ENCODE data around the gene DAB2. TPM values are rescaled to one million over a fixed set of nuclear protein-coding genes. Genes with fewer than 3 reads are reported as not detected.

Gene DAB2
- total RNA-seq, 1 donor: 14.4 TPM

DNA sequence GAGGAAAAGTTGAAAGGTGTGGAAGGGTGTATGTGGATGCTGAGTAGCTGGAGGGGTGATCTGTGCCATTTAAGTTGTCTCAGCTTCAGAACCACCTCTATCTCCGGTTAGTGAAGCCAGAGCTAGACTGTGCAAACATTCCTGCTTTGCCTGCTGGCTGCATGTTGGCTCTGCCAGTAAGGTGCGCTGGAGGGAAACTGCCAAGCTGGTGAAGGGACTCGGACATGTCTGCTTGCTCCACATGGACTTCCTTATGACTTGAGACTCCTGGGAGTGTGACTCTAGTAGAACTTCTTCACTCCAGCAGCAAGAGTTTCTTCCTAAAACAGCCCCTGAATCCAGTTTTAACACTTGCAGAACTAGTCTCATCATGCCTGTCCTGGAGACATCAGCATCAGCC is 27.9 kb downstream of the DAB2 start:
- peaks cover 36% of the 10 kb centered on the region for H3K4me1 ChIP-seq (ENCODE audit: insufficient read depth, low read length)
- H3K4me3 ChIP-seq (ENCODE audit: low read length): no peak overlapping the region
- no peaks in the 10 kb centered on the region for H3K9me3 ChIP-seq (ENCODE audit: low read depth, low read length)
- H3K27me3 ChIP-seq (ENCODE audit: insufficient read depth, low read length): no peaks in the 10 kb centered on the region

DNA sequence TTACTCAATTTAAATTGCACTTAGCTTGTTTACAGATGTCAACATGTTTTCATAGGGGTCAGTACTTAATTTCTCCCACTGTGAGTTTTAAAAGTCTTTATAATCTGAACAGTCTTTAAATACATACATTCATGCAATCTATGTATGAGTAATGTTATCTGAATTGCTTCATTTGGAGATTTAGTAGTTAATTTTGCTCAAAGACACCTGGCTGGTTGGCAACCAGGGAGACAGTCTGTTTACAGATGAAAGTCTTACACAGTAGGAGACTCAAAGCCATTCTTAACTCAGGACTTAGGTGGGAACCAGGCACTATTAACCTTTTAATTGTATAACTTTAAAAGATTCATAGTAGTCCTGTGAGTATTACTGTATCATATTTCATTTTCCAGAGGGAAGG is 29.3 kb downstream of the DAB2 start:
- Histone ChIP-seq H3K4me3 (ENCODE audit: low read length) (no peak overlapping the region), H3K9me3 (ENCODE audit: low read depth, low read length) (no peaks in the 10 kb centered on the region), H3K27me3 (ENCODE audit: insufficient read depth, low read length) (no peaks in the 10 kb centered on the region), H3K4me1 (ENCODE audit: insufficient read depth, low read length) (peaks cover 28% of the 10 kb centered on the region)

DNA sequence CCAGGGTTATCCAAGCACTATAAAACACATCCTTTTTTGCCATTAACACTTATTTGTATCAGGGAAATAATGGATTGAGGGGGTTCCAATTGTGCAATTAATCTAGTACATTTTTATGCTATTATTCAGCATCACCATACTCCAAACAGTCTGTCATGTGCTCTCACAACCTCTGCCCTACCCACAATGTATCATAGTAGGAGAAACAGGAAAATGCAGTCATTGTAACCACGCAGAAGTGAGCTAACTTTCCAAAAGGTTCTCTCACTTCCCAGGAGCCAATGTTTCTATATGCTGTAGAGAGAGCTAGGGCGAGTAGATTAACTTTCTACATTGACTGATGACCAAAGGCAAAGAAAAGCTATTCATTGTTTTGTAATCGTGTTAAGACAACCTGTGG is 29.8 kb downstream of the DAB2 start:
- peaks cover 22% of the 10 kb centered on the region for H3K4me1 ChIP-seq (ENCODE audit: insufficient read depth, low read length)
- no peaks in the 10 kb centered on the region for H3K27me3 ChIP-seq (ENCODE audit: insufficient read depth, low read length)
- no peaks in the 10 kb centered on the region for H3K9me3 ChIP-seq (ENCODE audit: low read depth, low read length)
- no peak overlapping the region for H3K4me3 ChIP-seq (ENCODE audit: low read length)

DNA sequence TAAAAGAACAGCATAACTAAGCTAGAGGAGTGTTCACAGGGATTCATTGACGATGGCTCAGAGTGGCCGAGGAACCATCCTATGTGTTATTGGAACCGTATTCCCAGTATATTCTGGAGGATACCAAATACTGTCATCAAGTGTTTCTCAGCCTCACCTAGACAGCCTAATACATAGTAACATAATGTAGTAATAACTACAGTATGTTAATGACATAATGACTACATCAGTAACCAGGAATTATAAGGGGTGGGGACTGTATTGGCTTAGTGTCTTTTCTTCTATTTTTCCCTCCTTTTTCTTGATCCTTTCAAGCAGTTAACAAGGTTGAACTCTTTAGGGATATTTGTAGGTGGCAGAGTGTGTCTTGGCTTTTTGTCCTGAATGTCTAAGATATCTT is 33.8 kb downstream of the DAB2 start:
- H3K9me3 ChIP-seq (ENCODE audit: low read depth, low read length): no peaks in the 10 kb centered on the region
- H3K27me3 ChIP-seq (ENCODE audit: insufficient read depth, low read length): no peaks in the 10 kb centered on the region
- no peak overlapping the region for H3K4me3 ChIP-seq (ENCODE audit: low read length)
- no peaks in the 10 kb centered on the region for H3K4me1 ChIP-seq (ENCODE audit: insufficient read depth, low read length)

DNA sequence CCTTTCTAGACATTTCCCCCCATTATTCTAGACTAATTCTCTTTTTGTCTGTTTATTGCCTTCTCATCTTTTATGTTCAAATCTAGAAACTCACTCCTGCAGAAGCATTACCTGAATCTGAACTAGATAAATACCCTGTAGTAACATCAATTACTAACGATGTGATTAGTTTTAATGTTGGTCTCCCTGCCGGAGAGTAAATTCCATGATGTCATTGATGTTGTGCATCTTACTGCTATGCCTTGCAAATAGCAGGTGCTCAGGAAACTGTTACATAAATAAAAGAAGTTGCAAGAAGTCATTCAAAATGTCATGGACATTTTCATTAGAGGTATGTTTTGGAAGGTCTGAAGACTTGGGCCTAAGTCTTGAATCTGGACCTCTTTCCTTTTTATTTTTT is 37.5 kb downstream of the DAB2 start:
- H3K4me1 ChIP-seq (ENCODE audit: insufficient read depth, low read length): no peaks in the 10 kb centered on the region
- H3K4me3 ChIP-seq (ENCODE audit: low read length): no peak overlapping the region
- H3K9me3 ChIP-seq (ENCODE audit: low read depth, low read length): no peaks in the 10 kb centered on the region
- H3K27me3 ChIP-seq (ENCODE audit: insufficient read depth, low read length): no peaks in the 10 kb centered on the region

DNA sequence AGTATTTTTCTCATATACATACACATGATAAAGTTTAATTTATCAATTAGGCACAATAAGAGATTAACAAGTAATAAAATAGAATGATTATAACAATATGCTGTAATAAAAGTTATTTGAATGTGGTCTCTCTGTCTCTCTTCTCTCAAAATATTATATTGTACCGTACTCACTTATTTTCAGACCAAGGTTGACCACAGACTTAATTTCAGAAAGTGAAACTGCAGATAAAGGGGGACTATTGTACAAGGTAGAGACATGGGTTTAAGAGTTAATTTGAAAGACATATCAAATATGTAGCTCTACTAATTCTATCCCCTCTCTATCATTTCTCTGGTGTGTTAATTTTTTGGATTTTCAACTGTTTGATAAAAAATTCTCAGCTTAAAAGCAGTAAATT is 40.5 kb downstream of the DAB2 start:
- Histone ChIP-seq H3K4me3 (ENCODE audit: low read length) (no peak overlapping the region), H3K27me3 (ENCODE audit: insufficient read depth, low read length) (no peaks in the 10 kb centered on the region), H3K4me1 (ENCODE audit: insufficient read depth, low read length) (no peaks in the 10 kb centered on the region), H3K9me3 (ENCODE audit: low read depth, low read length) (no peaks in the 10 kb centered on the region)

DNA sequence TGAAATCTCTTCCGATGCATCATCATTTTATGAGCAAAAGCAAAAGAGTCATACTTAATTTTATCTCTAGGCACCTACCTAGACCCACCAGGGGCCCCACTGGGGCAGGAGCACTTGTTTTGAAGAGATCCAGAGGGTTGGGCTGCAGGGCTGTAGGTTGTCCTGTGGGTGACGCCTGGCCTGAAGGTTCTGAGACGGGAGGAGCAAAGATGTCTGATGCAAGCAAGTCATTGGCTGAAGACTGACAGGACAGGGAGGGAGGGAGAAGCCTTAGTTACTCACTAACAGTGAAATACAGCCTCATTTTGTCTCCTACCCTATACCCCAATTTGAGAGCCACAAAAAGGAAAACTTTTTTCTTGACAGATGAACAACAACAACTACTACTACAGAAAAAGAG is 43.4 kb downstream of the DAB2 start:
- H3K4me1 ChIP-seq (ENCODE audit: insufficient read depth, low read length): no peaks in the 10 kb centered on the region
- no peaks in the 10 kb centered on the region for H3K27me3 ChIP-seq (ENCODE audit: insufficient read depth, low read length)
- no peaks in the 10 kb centered on the region for H3K9me3 ChIP-seq (ENCODE audit: low read depth, low read length)
- H3K4me3 ChIP-seq (ENCODE audit: low read length): no peak overlapping the region

DNA sequence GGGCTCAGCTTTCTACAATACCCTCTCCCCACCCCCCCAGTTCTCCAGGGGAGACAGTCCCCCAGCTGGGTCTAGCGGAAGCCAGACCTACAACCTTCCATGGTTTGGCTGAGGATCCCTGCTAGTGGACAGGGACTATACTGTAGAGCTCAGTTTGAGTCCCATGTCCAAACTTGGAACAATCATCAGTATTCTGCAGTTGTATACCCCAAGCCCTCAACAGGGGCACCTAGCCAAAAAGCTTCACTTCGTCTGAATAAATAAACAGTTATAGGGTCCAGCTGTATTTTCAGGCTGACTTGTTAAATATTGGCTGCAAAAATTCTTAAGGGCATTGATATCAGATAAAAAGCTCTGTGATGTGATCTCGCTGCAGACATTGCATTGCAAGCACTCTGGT is 45.1 kb downstream of the DAB2 start:
- Histone ChIP-seq H3K4me1 (ENCODE audit: insufficient read depth, low read length) (no peaks in the 10 kb centered on the region), H3K27me3 (ENCODE audit: insufficient read depth, low read length) (no peaks in the 10 kb centered on the region), H3K9me3 (ENCODE audit: low read depth, low read length) (no peaks in the 10 kb centered on the region), H3K4me3 (ENCODE audit: low read length) (no peak overlapping the region)

DNA sequence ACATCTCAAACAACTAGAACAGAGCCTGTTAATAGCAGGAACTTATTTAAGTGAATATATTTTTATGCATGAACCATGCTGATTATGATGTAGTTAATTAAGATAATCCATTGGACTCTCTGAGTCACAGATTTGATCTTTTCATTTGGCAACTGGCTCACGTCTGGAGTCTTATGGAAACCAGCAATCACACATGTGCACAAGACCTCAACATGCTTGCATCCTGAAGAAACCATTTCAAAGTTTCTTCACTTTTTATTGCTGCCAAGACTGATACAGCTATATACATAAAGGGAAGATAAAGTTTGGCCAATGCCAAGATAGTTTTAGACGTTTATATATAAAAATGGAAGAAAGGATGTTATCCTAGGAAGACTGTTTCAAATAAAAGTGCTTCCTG is 47.2 kb downstream of the DAB2 start:
- no peak overlapping the region for H3K4me3 ChIP-seq (ENCODE audit: low read length)
- H3K9me3 ChIP-seq (ENCODE audit: low read depth, low read length): no peaks in the 10 kb centered on the region
- no peaks in the 10 kb centered on the region for H3K4me1 ChIP-seq (ENCODE audit: insufficient read depth, low read length)
- H3K27me3 ChIP-seq (ENCODE audit: insufficient read depth, low read length): no peaks in the 10 kb centered on the region

DNA sequence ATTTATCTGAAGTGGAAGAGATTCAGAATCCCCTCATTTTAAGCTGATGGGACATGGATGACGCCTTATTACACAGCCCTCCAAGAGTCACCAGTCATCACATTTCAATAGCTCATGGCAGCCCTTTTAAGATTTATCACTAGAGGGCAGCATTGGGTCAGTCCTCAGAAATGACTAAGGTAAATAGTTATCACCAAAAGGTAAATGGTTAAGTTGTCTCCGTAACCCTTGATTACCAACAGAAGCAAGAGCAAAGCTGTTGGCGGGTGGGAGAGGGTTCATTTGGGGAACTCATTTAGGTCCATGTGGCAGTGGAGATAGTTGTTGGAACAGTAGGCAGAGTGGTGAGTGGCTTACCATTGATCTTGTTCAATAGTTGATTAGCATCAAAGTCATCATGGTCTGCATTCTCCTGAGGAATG is 48.5 kb downstream of the DAB2 start:
- Histone ChIP-seq H3K4me1 (ENCODE audit: insufficient read depth, low read length) (no peaks in the 10 kb centered on the region), H3K4me3 (ENCODE audit: low read length) (no peak overlapping the region), H3K9me3 (ENCODE audit: low read depth, low read length) (no peaks in the 10 kb centered on the region), H3K27me3 (ENCODE audit: insufficient read depth, low read length) (no peaks in the 10 kb centered on the region)

DNA sequence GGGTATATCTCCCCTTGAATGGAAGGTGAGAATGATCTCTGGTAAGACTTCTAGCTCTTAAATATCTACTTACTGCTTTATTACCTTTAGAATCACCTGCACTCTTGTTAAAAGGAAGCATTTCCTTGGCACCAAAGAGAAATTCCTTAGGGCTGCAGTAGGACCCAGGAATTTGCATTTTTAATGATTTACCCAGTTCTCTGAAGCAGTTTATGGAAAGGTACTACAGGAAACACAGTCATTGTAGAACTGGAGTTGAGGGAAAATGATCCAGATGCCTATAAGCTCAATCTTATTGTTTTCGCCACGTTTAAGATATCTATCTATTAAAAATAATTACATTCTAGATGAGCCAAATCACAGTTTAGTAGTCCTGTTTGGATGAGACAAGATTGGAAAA is 51.0 kb downstream of the DAB2 start:
- H3K9me3 ChIP-seq (ENCODE audit: low read depth, low read length): no peaks in the 10 kb centered on the region
- H3K27me3 ChIP-seq (ENCODE audit: insufficient read depth, low read length): no peaks in the 10 kb centered on the region
- no peak overlapping the region for H3K4me3 ChIP-seq (ENCODE audit: low read length)
- H3K4me1 ChIP-seq (ENCODE audit: insufficient read depth, low read length): no peaks in the 10 kb centered on the region

DNA sequence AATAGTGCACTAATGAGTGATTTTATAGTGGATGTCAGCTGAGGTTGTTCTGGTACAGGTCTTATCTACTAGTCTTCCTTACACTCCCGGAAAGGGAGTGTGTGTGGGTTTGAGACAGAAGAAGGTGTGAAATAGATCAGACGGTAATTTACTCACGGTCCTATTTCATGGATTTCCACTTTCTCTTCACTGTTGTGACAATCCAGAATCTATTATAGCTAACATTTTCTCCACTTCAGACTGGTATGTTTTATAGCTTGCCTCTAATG is 53.5 kb downstream of the DAB2 start:
- H3K27me3 ChIP-seq (ENCODE audit: insufficient read depth, low read length): no peaks in the 10 kb centered on the region
- H3K4me3 ChIP-seq (ENCODE audit: low read length): no peak overlapping the region
- H3K4me1 ChIP-seq (ENCODE audit: insufficient read depth, low read length): no peaks in the 10 kb centered on the region
- H3K9me3 ChIP-seq (ENCODE audit: low read depth, low read length): no peaks in the 10 kb centered on the region

DNA sequence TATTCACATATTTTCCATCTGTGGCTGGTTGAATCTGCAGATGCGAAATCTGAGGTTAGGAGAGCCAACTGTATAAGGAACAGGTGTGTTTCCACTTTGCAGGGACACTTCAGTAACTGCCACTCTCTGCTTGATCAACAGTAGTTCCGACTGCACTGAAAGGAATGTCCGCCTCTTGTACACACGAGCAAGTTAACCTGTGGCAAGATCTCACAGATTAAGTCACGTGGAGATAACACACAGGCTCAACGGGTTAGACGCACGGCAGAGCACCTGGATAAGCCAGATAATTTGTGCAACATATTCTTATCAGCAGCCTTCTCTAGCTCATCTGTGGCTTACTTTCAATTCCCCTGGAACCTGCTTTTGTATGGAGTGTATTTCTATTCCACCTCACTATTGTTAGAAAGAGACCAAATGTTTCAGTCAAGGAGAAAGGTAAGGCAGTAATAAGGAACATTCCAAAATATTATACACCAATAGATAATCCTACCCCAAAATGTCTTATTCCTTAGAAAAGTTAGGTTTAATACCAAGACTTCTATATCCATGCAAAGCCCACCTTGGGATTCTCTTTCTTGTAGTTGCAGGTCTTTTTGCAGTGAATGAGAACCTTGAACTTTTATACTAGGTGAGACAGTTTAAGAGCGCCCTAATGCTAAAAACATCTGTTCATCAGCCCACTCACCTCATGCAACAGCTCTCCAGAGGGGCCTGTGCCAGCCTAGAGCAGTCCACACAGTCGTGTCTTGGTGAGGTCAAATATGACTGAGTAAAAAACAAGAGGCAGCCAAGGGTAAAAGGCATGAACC is 54.0 kb downstream of the DAB2 start:
- no peaks in the 10 kb centered on the region for H3K9me3 ChIP-seq (ENCODE audit: low read depth, low read length)
- no peaks in the 10 kb centered on the region for H3K4me1 ChIP-seq (ENCODE audit: insufficient read depth, low read length)
- H3K27me3 ChIP-seq (ENCODE audit: insufficient read depth, low read length): no peaks in the 10 kb centered on the region
- no peak overlapping the region for H3K4me3 ChIP-seq (ENCODE audit: low read length)

DNA sequence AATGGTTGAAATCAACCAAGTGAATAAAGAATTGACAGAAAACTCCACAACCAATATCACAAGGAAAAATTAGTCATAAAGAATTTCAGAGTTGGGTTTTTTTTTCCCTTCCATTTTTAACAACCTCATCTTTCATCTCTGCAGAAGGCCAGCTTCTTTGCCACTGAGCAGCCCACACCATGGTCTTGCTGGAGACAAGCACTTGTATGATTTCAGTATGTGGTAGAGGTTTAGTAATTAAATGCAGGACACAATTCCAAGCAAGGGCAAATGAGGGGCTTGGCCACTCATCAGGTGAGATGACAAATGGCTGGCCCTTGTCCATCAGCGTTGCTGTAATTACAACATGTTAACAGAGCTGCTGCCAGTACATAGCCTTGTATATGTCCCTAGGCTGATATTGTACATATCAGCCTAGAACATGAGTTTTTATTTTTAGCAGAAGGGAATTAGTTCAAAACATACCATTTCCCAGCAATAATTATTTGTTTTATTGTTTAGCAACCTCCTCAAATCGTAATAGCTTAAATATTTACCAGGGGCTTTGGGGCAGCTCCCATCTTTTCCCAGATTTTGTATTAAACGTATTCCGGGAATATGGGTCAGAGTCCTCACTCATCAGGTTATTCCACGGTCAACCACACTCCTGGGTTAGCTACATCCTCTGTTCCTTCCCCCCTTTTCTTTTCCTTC is 55.5 kb downstream of the DAB2 start:
- Histone ChIP-seq H3K27me3 (ENCODE audit: insufficient read depth, low read length) (no peaks in the 10 kb centered on the region), H3K9me3 (ENCODE audit: low read depth, low read length) (no peaks in the 10 kb centered on the region), H3K4me1 (ENCODE audit: insufficient read depth, low read length) (no peaks in the 10 kb centered on the region), H3K4me3 (ENCODE audit: low read length) (no peak overlapping the region)

DNA sequence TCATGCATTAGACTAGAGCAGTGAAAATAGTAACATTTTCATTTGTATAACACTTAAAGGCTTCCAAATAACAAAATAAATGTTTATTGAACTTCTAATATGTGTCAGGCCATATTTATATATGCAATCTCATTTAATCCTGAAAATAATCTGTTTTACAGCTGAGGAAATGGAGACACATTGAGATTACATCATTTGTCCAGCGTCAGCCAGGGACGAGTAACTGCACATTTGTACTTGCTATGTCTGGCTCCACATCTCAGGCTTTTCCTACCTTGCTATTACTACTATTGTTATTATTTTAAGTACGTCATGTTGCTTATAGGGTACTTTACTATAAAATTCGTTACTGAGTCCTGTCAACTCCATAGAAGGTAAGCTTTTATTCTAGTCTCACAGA is 56.7 kb downstream of the DAB2 start:
- H3K4me1 ChIP-seq (ENCODE audit: insufficient read depth, low read length): no peaks in the 10 kb centered on the region
- H3K27me3 ChIP-seq (ENCODE audit: insufficient read depth, low read length): no peaks in the 10 kb centered on the region

DNA sequence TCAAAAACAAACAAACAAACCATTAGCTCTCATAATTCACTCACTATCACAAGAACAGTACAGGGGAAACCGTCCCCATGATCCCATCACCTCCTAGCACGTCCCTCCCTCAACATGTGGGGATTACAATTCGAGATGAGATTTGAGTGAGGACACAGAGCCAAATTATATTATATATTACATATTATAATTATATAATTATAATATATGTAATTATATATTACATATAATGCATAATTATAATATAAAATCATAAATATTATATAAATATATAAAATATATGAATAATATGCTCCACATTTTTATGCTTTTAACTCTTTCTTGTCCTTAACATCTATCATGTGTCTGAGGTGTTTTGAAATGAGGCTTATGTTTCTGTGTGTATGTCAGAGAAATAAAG is 57.1 kb downstream of the DAB2 start:
- Histone ChIP-seq H3K4me1 (ENCODE audit: insufficient read depth, low read length) (no peaks in the 10 kb centered on the region), H3K9me3 (ENCODE audit: low read depth, low read length) (no peaks in the 10 kb centered on the region), H3K4me3 (ENCODE audit: low read length) (no peak overlapping the region), H3K27me3 (ENCODE audit: insufficient read depth, low read length) (no peaks in the 10 kb centered on the region)

More for the DNA sequence above, 56.7 kb downstream of the DAB2 start:
- H3K9me3 ChIP-seq (ENCODE audit: low read depth, low read length): no peaks in the 10 kb centered on the region
- no peak overlapping the region for H3K4me3 ChIP-seq (ENCODE audit: low read length)
